NB4 (cell line): ENCODE results near the gene NOX3.

ENCODE experiments used
- CTCF ChIP-seq: IDR thresholded peaks from one replicate; pipeline ENCODE4 v1.5.1; 2012; ENCODE audit warnings: low read depth, low read length
- MAX ChIP-seq: IDR thresholded peaks from 2 replicates; pipeline ENCODE4 v1.6.1; 2011; ENCODE audit warnings: low read depth, low read length
- POLR2A ChIP-seq: IDR thresholded peaks from 2 replicates; pipeline ENCODE4 v1.6.1; 2011; ENCODE audit warnings: mild to moderate bottlenecking; ENCODE audit not compliant: insufficient read length; ENCODE audit errors: extremely low read depth

DNA sequence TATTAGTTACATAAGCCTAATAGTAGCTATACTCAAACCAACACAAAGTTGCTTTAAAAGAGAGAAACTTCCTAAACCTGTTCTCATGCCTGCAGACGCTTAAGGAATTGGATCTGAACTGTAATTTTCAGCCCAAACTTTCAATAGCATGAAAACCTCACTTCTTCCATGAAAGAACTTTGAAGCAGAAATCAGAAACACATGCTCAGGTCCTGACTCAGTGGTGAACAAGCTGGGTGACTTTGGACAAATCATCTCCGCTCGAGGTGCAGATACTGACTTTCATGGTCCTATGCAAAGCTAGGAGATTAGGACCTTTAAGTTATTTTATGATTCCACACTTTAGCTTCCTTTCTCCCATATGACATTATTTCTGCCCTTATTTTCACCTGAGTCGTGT lies 36.5 kb downstream of the NOX3 start:
- TF ChIP-seq CTCF: no peak
- no peak for TF ChIP-seq POLR2A
- no peak for TF ChIP-seq MAX
